Karpas-422 (cell line): ENCODE data around the gene RACK1. TPM values are rescaled to one million over a fixed set of nuclear protein-coding genes. Genes with fewer than 3 reads are reported as not detected.
"Not testable (repeated sequence)": the region's sequence is repeated elsewhere in the genome, so short reads cannot be mapped to it uniquely, and the experiment has no call there.

ENCODE experiments used
- DNase-seq: peaks from one replicate; pipeline ENCODE4 v3.0.0-alpha.2; 2015
- H2AFZ ChIP-seq: fragments of 200-600 bp; sonication (generic); 2 replicates; pipeline ENCODE4 v1.6.1; 2014; ENCODE audit warnings: antibody characterized with exemption, low read length, mixed read lengths
- H3K27ac ChIP-seq: fragments of 200-600 bp; sonication (generic); 2 replicates; pipeline ENCODE4 v1.5.1; 2014; ENCODE audit warnings: mild to moderate bottlenecking, low read length, moderate library complexity
- H3K27me3 ChIP-seq: fragments of 200-600 bp; sonication (generic); 2 replicates; pipeline ENCODE4 v1.6.1; 2014; ENCODE audit warnings: low read length, mixed read lengths
- H3K36me3 ChIP-seq: fragments of 200-600 bp; sonication (generic); 2 replicates; pipeline ENCODE4 v1.6.1; 2014; ENCODE audit warnings: low read length, mixed read lengths; ENCODE audit not compliant: insufficient read depth
- H3K4me1 ChIP-seq: fragments of 200-600 bp; sonication (generic); 2 replicates; pipeline ENCODE4 v1.6.1; 2014; ENCODE audit warnings: mild to moderate bottlenecking, low read length, mixed read lengths
- H3K4me2 ChIP-seq: fragments of 200-600 bp; sonication (generic); 2 replicates; pipeline ENCODE4 v1.6.1; 2014; ENCODE audit warnings: low read length, low read depth, mild to moderate bottlenecking; ENCODE audit not compliant: poor library complexity, severe bottlenecking
- H3K4me3 ChIP-seq: fragments of 200-600 bp; sonication (generic); 2 replicates; pipeline ENCODE4 v1.5.1; 2014; ENCODE audit warnings: mild to moderate bottlenecking, antibody characterized with exemption, low read length, mixed read lengths
- H3K79me2 ChIP-seq: fragments of 200-600 bp; sonication (generic); 2 replicates; pipeline ENCODE4 v1.6.1; 2014; ENCODE audit warnings: mild to moderate bottlenecking, low read length, mixed read lengths
- H3K9ac ChIP-seq: fragments of 200-600 bp; sonication (generic); 2 replicates; pipeline ENCODE4 v1.6.0; 2014; ENCODE audit warnings: low read length
- H3K9me2 ChIP-seq: fragments of 200-600 bp; sonication (generic), shearing (Covaris generic); replicated peaks from 2 replicates; pipeline ENCODE4 v1.6.0; 2014; ENCODE audit warnings: mild to moderate bottlenecking, low read length, moderate library complexity; ENCODE audit not compliant: insufficient read depth
- H3K9me3 ChIP-seq: fragments of 300-700, 200-600 bp; sonication (generic); 2 replicates; pipeline ENCODE4 v1.6.1; 2014; ENCODE audit warnings: low read length, mixed read lengths
- H4K20me1 ChIP-seq: fragments of 200-600 bp; sonication (generic); 2 replicates; pipeline ENCODE4 v1.6.1; 2014; ENCODE audit warnings: mild to moderate bottlenecking, antibody characterized with exemption, low read length, low read depth; ENCODE audit not compliant: insufficient read depth
- total RNA-seq: library from RNA; depleted of rRNA; stranded (reverse); fragments of >200 nt; shearing (Covaris generic); gene quantifications from 2 replicates; pipeline ENCODE4 v1.2.3, GENCODE V29; 2014; ENCODE audit warnings: low replicate concordance

RACK1 gene
- total RNA-seq, 1 experiment from 2014 or later: 7,026 TPM

DNA sequence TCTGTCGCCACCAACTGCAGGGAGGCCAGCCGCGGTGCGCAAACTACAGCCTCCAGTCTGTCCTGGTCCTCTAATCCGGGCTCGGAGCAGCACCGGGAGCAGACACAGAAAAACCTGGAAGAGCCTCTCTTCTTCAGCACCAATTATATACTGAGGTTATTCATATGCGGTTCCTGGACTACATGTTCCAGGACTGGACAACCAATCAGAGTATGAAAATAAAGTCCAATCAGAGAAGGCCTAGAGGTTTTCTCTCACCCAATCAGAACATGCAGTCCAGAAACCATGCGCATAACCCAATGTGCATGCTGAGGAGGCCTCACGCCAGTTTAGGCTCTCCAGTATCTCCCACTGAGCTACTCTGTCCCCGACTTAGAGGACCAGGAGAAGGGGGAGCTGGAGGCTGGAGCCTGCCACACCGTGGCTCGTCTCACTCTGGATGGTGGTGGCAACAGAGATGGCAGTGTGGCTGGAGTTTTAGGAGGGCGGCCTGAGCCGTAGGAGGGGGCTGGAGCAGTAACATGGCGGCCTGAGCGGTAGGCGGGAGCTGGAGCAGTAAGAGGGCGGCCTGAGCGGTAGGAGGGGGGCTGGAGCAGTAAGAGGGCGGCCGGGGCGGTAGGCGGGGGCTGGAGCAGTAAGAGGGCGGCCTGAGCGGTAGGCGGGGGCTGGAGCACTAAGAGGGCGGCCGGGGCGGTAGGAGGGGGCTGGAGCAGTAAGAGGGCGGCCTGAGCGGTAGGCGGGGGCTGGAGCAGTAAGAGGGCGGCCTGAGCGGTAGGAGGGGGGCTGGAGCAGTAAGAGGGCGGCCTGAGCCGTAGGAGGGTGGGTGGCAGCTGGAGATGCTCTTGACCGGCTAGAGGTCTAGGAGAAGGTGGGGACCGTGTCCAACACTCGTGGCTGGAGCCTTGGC is 37.6 kb upstream of the RACK1 start:
- H3K27me3 ChIP-seq: no peaks in the 10 kb centered on the region
- H3K4me2 ChIP-seq: no peak overlapping the region
- H4K20me1 ChIP-seq: no peaks in the 10 kb centered on the region
- no peak overlapping the region for H2AFZ ChIP-seq
- no peak for DNase-seq
- no peaks in the 10 kb centered on the region for H3K9me3 ChIP-seq
- no peak overlapping the region for H3K9ac ChIP-seq
- H3K79me2 ChIP-seq: no peaks in the 10 kb centered on the region
- H3K4me3 ChIP-seq: no peak overlapping the region
- no peak overlapping the region for H3K27ac ChIP-seq
- no peaks in the 10 kb centered on the region for H3K4me1 ChIP-seq
- H3K36me3 ChIP-seq: no peaks in the 10 kb centered on the region
- H3K9me2 ChIP-seq: no peaks in the 10 kb centered on the region

DNA sequence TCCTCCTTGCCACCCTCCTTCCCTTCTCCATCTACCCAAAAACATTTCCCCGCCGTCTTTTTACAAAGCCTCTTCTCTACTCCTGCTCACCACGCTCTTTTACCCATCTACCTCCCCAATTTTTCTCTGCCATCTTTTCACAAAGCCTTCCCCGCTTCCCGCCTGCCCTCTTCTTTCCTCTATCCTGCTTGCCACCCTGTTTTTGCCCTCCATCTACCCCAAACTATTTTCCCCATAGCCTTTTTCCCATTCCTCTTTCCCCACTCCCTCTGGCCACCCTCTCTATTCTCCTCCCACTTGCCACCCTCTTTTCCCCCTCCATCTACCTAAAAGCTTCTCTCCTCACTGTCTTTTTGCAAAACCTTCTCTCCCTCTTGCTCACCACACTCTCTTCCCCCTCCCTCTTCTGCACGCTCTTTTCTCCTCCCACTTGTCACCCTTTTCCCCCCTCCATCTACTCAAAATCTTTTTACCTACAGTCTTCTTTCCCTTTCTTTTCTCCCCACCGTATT is 36.6 kb upstream of the RACK1 start:
- no peaks in the 10 kb centered on the region for H3K36me3 ChIP-seq
- no peaks in the 10 kb centered on the region for H3K79me2 ChIP-seq
- no peak for DNase-seq
- H3K9me3 ChIP-seq: no peaks in the 10 kb centered on the region
- H3K27ac ChIP-seq: no peak overlapping the region
- no peaks in the 10 kb centered on the region for H3K9me2 ChIP-seq
- H3K4me1 ChIP-seq: no peaks in the 10 kb centered on the region
- H3K27me3 ChIP-seq: no peaks in the 10 kb centered on the region
- no peak overlapping the region for H3K4me2 ChIP-seq
- no peak overlapping the region for H2AFZ ChIP-seq
- H3K9ac ChIP-seq: no peak overlapping the region
- no peaks in the 10 kb centered on the region for H4K20me1 ChIP-seq
- no peak overlapping the region for H3K4me3 ChIP-seq

DNA sequence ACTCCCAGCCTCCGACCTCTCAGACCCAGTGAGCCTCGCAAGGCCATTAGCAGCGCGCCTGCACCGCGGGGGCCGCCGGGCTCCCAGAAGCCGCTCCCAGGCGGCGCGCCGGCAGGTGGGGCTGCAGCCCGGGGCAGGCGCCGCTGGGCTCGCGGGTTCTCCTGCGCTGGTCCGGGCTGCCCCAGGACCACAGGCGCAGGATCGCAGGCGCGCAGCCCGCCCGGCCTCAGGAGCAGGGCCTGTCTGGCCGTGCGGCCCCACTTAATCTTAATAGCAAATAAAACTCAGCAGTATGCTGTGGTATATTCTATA is 29.7 kb upstream of the RACK1 start:
- H3K4me3 ChIP-seq, H3K9ac ChIP-seq, H4K20me1 ChIP-seq, H3K79me2 ChIP-seq, H2AFZ ChIP-seq, H3K4me2 ChIP-seq, H3K27me3 ChIP-seq, H3K9me3 ChIP-seq, H3K36me3 ChIP-seq, H3K27ac ChIP-seq, DNase-seq, H3K9me2 ChIP-seq, H3K4me1 ChIP-seq: not testable (repeated sequence)

DNA sequence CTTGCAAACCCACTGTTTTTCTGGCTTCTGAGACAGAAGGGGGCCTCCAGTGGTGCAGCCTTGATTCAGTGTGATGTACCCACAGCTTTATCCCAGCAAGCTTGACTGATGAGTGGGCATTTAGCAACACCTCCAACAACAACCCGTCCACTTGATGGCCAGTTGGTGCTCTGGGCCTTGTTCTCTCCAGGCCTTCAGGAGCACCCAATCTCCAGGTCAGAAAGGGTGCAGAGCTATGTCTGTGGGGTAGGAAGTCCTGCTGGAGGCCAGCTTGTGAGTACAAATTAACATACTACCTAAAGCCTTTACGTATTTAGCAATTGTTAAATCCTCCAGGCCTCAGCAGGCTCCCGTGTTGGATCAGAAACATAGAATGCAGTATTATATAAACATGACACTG is 27.4 kb upstream of the RACK1 start:
- no peaks in the 10 kb centered on the region for H3K27me3 ChIP-seq
- DNase-seq: no peak
- no peak overlapping the region for H3K27ac ChIP-seq
- H4K20me1 ChIP-seq: peaks cover 2% of the 10 kb centered on the region; the same call in 1 of the 2 replicates
- no peaks in the 10 kb centered on the region for H3K36me3 ChIP-seq
- H3K4me1 ChIP-seq: no peaks in the 10 kb centered on the region
- no peaks in the 10 kb centered on the region for H3K9me2 ChIP-seq
- no peak overlapping the region for H3K4me2 ChIP-seq
- no peaks in the 10 kb centered on the region for H3K9me3 ChIP-seq
- H2AFZ ChIP-seq: no peak overlapping the region
- no peaks in the 10 kb centered on the region for H3K79me2 ChIP-seq
- no peak overlapping the region for H3K4me3 ChIP-seq
- no peak overlapping the region for H3K9ac ChIP-seq

DNA sequence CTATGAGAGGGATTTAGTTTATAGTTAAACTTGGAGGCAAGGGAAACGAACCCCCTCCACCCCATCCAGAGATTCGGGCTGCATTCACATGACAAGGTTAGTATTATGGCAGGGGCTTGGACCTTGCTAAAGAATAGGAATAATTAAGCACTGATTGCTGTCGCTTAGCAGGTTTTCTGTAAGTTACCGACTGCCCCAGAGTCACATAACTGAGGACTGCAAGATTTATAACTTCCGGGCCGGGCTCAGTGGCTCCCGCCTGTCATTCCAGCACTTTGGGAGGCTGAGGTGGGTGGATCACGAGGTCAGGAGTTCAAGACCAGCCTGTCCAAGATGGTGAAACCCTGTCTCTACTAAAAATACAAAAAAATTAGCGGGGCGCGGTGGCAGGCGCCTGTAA is 24.2 kb upstream of the RACK1 start:
- H3K4me2 ChIP-seq, H2AFZ ChIP-seq, H3K9me3 ChIP-seq, H3K79me2 ChIP-seq, H3K36me3 ChIP-seq, H3K9ac ChIP-seq, H3K4me3 ChIP-seq, H3K27me3 ChIP-seq, DNase-seq, H3K9me2 ChIP-seq, H4K20me1 ChIP-seq, H3K27ac ChIP-seq, H3K4me1 ChIP-seq: not testable (repeated sequence)

DNA sequence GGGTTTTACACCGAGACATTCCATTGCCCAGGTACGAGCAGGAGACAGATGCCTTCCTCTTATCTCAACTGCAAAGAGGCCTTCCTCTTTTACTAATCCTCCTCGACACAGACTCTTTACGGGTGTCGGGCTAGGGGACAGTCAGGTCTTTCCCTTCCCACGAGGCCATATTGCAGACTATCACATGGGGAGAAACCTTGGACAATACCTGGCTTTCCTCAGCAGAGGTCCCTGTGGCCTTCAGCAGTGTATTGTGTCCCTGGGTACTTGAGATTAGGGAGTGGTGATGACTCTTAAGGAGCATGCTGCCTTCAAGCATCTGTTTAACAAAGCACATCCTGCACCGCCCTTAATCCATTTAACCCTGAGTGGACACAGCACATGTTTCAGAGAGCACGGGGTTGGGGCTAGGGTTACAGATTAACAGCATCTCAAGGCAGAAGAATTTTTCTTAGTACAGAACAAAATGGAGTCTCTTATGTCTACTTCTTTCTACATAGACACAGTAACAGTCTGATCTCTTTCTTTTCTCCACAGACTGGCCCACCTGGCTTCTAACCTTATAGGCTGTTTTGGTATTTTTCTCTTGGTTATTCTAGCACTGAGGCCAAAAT is 23.7 kb upstream of the RACK1 start:
- H3K9me3 ChIP-seq, H3K27me3 ChIP-seq, DNase-seq, H2AFZ ChIP-seq, H3K4me2 ChIP-seq, H4K20me1 ChIP-seq, H3K9ac ChIP-seq, H3K36me3 ChIP-seq, H3K27ac ChIP-seq, H3K79me2 ChIP-seq, H3K4me1 ChIP-seq, H3K4me3 ChIP-seq, H3K9me2 ChIP-seq: not testable (repeated sequence)

DNA sequence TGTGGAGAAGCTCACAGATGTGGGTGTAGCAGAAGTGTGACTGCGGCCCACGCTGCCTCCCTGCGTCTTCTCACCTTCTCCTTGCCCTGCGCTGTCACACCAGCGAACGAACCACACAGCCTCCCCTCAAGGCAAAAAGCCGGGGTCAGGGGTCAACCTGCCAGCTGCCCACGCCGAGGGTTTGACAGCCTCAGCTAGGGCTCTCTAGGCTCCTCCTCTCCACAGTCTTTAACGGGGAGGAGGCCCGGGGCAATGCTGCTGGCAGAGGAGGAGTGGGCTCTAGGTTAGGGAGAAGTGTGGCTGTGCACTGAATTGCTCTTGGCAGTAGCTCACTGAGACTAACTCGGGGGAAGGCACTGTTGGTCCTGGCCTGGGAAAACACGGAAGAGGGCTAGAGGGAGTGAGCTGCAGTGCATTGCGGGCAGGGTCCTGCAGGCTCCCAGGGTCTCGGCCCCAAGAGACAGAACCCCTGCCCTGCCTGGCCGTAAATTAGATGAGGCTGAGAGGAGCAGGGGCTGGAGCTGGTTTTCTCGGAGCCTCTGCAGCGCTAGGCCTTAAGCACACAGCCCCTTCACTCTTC is 21.5 kb upstream of the RACK1 start:
- peaks cover 6% of the 10 kb centered on the region; the same call in 1 of the 2 replicates for H4K20me1 ChIP-seq
- H3K36me3 ChIP-seq: peaks cover 6% of the 10 kb centered on the region; the same call in 1 of the 2 replicates
- DNase-seq: no peak
- no peak overlapping the region for H3K4me2 ChIP-seq
- peaks cover 16% of the 10 kb centered on the region for H3K79me2 ChIP-seq
- H3K27me3 ChIP-seq: no peaks in the 10 kb centered on the region
- H2AFZ ChIP-seq: no peak overlapping the region
- no peaks in the 10 kb centered on the region for H3K4me1 ChIP-seq
- no peak overlapping the region for H3K27ac ChIP-seq
- H3K9ac ChIP-seq: no peak overlapping the region
- H3K4me3 ChIP-seq: no peak overlapping the region
- no peaks in the 10 kb centered on the region for H3K9me2 ChIP-seq
- no peaks in the 10 kb centered on the region for H3K9me3 ChIP-seq

DNA sequence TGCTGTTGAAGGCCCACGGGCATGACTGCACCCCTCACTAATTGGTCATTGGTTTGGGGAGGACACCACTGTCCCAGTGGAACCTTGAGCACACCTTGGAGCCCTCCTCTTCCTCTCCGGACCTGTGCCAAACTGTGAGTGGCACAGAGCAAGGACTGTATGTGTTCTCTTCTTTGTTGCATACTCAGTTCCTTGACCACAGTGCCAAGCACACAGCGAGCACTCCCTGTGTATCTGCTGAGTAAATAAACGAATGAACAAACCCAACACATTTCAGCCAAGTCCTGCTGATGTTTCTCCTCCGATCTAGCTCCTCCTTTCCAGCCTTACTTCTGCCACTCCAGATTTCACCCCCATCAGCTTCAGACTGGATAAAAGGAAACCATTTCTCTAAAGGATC is 19.9 kb upstream of the RACK1 start:
- Histone ChIP-seq H3K4me2 (no peak overlapping the region), H3K36me3 (peaks cover 6% of the 10 kb centered on the region; the same call in 1 of the 2 replicates), H3K79me2 (peaks cover 32% of the 10 kb centered on the region), H3K4me1 (peaks cover 13% of the 10 kb centered on the region), H3K27me3 (no peaks in the 10 kb centered on the region), H3K4me3 (no peak overlapping the region), H3K9me3 (no peaks in the 10 kb centered on the region), H3K9ac (no peak overlapping the region), H3K27ac (no peak overlapping the region), H3K9me2 (no peaks in the 10 kb centered on the region), H4K20me1 (peaks cover 18% of the 10 kb centered on the region; the same call in 1 of the 2 replicates), H2AFZ (no peak overlapping the region)
- no peak for DNase-seq
